Natural killer cell (primary cell): Measurements from ENCODE around the gene SCGB1A1. TPM values are rescaled to one million over a fixed set of nuclear protein-coding genes. Genes with fewer than 3 reads are reported as not detected.

Experiments
- ATAC-seq, 3 donors: fragments of 150-1000 bp in 2 of 3; fragments of 200-7000 bp in 1 of 3; cut with Tn5 transposase; 1 replicate in 1 of 3; 2 replicates in 2 of 3; pipeline ENCODE4 v1.10.0; 2021; ENCODE audit warnings: mild to moderate bottlenecking in 2 of 3, moderate library complexity in 2 of 3
- DNase-seq, 2 donors: peaks; one replicate each; pipeline versions ENCODE4 v3.0.0 to v3.0.0-alpha.2; 2013 to 2021; ENCODE audit warnings: mixed read lengths in 1 of 2
- H3K27ac ChIP-seq: one replicate; pipeline ENCODE4 v1.5.1; 2013; ENCODE audit warnings: mild to moderate bottlenecking, low read length
- H3K27me3 ChIP-seq: one replicate; pipeline ENCODE4 v1.6.1; 2013; ENCODE audit warnings: low read length; ENCODE audit not compliant: control insufficient read depth, insufficient read depth
- H3K36me3 ChIP-seq: one replicate; pipeline ENCODE4 v1.6.1; 2013; ENCODE audit warnings: low read length; ENCODE audit not compliant: control insufficient read depth, insufficient read depth
- H3K4me1 ChIP-seq: one replicate; pipeline ENCODE4 v1.6.1; 2013; ENCODE audit warnings: low read length; ENCODE audit not compliant: control insufficient read depth, insufficient read depth
- H3K4me3 ChIP-seq: one replicate; pipeline ENCODE4 v1.5.1; 2013; ENCODE audit warnings: low read length
- H3K9me3 ChIP-seq: one replicate; pipeline ENCODE4 v1.6.1; 2013; ENCODE audit warnings: low read length; ENCODE audit not compliant: control insufficient read depth, insufficient read depth
- H3K27ac Mint-ChIP-seq, 2 donors: one replicate each; pipeline ENCODE4 v1.8.0; 2022; ENCODE audit warnings: mild to moderate bottlenecking in 2 of 2, mixed read lengths in 2 of 2, moderate library complexity in 1 of 2
- H3K27me3 Mint-ChIP-seq, 2 donors: one replicate each; pipeline ENCODE4 v1.8.0; 2022; ENCODE audit warnings: low read depth in 2 of 2, mixed read lengths in 2 of 2
- H3K36me3 Mint-ChIP-seq: one replicate; pipeline ENCODE4 v1.8.0; 2022; ENCODE audit warnings: mixed read lengths
- H3K4me1 Mint-ChIP-seq, 2 donors: one replicate each; pipeline ENCODE4 v1.8.0; 2022; ENCODE audit warnings: mixed read lengths in 2 of 2
- H3K4me3 Mint-ChIP-seq: one replicate; pipeline ENCODE4 v1.8.0; 2022; ENCODE audit warnings: mild to moderate bottlenecking, moderate library complexity, mixed read lengths
- H3K9me3 Mint-ChIP-seq, 2 donors: one replicate each; pipeline ENCODE4 v1.8.0; 2022; ENCODE audit warnings: mixed read lengths in 2 of 2
- CTCF ChIP-seq: fragments of 200-600 bp; IDR thresholded peaks from one replicate; pipeline ENCODE4 v1.8.0; 2022; ENCODE audit warnings: antibody characterized with exemption
- WGBS: methylation state at CpG from one replicate; pipeline ENCODE4 v1.1.7; 2013; ENCODE audit warnings: missing lambda C conversion rate; ENCODE audit not compliant: insufficient coverage; 5-methylcytosine and 5-hydroxymethylcytosine counted together
- intact Hi-C: fragments of 100-400 bp; cut with micrococcal nuclease; formaldehyde crosslinking; loops from one replicate; pipeline ENCODE4 v1.14.2; 2022
- total RNA-seq, 4 donors: library from RNA; stranded (reverse); fragments of 120-200 nt in 1 of 4; gene quantifications; one replicate each; pipeline versions ENCODE4 v1.2.3 to v1.2.4, GENCODE V29; 2013 to 2022

The SCGB1A1 gene
- total RNA-seq, 3 donors from 2014 or later (not counting 1 experiment from before 2014, with no cell fraction given): not detected

GRCh38 chr11:62433141-62433903, 14.5 kb downstream of the SCGB1A1 start:
- H3K4me3 ChIP-seq: no peak overlapping the region
- TF ChIP-seq CTCF: no peak
- Mint-ChIP-seq H3K4me3 (no peak overlapping the region), H3K27ac (no peak overlapping the region), H3K9me3 (no peaks in the 10 kb centered on the region), H3K36me3 (no peaks in the 10 kb centered on the region), H3K4me1 (peaks cover 46 to 49% of the 10 kb centered on the region in 2 donors), H3K27me3 (no peaks in the 10 kb centered on the region)
- ATAC-seq (no peak), DNase-seq (no peak)
- H3K36me3 ChIP-seq: no peaks in the 10 kb centered on the region
- intact Hi-C loops: no loop called here
- no peaks in the 10 kb centered on the region for H3K9me3 ChIP-seq
- H3K27me3 ChIP-seq: no peaks in the 10 kb centered on the region
- peaks cover 14% of the 10 kb centered on the region for H3K4me1 ChIP-seq
- 47% methylated on average over 15 of the region's 16 CpGs for WGBS
- no peak overlapping the region for H3K27ac ChIP-seq

GRCh38 chr11:62433904-62434276, 15.1 kb downstream of the SCGB1A1 start:
- H3K36me3 Mint-ChIP-seq: no peaks in the 10 kb centered on the region
- 18% methylated on average over 6 of the region's 6 CpGs for WGBS
- peaks cover 40 to 43% of the 10 kb centered on the region in 2 donors for H3K4me1 Mint-ChIP-seq

GRCh38 chr11:62435846-62436660, 17.2 kb downstream of the SCGB1A1 start:
- peak overlapping the region in 1 of 2 donors; percentile 21 for H3K27ac Mint-ChIP-seq
- Histone ChIP-seq H3K36me3 (no peaks in the 10 kb centered on the region), H3K4me3 (no peak overlapping the region), H3K4me1 (peaks cover 12% of the 10 kb centered on the region), H3K27ac (no peak overlapping the region), H3K27me3 (no peaks in the 10 kb centered on the region), H3K9me3 (no peaks in the 10 kb centered on the region)
- ATAC-seq: peak in 1 of 3 donors; percentile 38
- TF ChIP-seq CTCF: no peak
- intact Hi-C loops: no loop called here
- H3K4me3 Mint-ChIP-seq: no peak overlapping the region
- peaks cover 22 to 24% of the 10 kb centered on the region in 2 donors for H3K4me1 Mint-ChIP-seq
- no peak for DNase-seq
- no peaks in the 10 kb centered on the region for H3K27me3 Mint-ChIP-seq
- 33% methylated on average over 3 of the region's 5 CpGs for WGBS
- no peaks in the 10 kb centered on the region for H3K9me3 Mint-ChIP-seq
- H3K36me3 Mint-ChIP-seq: no peaks in the 10 kb centered on the region

More at GRCh38 chr11:62433904-62434276, 15.1 kb downstream of the SCGB1A1 start:
- Histone ChIP-seq H3K4me1 (peaks cover 14% of the 10 kb centered on the region), H3K27me3 (no peaks in the 10 kb centered on the region), H3K27ac (no peak overlapping the region), H3K4me3 (no peak overlapping the region), H3K36me3 (no peaks in the 10 kb centered on the region), H3K9me3 (no peaks in the 10 kb centered on the region)
- TF ChIP-seq CTCF: no peak
- intact Hi-C loops: no loop called here
- Mint-ChIP-seq H3K4me3 (no peak overlapping the region), H3K9me3 (no peaks in the 10 kb centered on the region), H3K27ac (no peak overlapping the region), H3K27me3 (no peaks in the 10 kb centered on the region)
- ATAC-seq (no peak), DNase-seq (no peak)
